ENCODE results near the gene APOL3.

DNA sequence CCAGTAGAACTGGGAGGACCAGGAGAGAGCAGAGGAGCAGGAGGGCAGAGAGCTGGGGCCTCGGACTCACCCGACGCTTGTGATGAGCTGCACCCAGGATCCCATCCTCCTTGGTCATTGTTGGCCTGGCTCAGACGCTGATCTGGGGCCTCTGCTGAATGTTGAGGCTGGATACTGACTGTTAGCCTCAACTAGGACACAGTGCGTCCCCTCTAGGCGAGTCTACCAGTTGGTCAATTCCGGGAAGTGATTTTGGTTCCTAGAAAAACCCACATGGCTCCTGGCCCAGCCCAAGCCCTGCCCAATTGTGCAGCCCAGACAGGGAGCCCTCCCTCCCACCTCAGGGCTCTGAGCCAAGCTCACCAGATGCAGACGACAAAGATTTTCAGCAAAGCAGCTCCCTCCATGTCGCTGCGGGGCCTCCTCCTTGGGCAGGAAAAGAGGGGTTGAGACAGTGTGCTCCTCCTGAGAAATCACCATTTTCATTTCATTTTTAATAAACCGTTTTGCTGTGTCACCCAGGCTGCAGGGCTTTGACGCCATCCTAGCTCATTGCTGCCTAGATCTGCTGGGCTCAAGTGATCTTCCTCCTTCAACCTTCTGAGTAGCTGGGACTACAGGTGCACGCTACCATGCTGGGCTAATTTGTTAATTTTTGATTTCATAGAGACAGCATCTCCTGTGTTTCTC is 41.2 kb upstream of the APOL3 start, which contains the start of gene APOL4:
- TF ChIP-seq, protein P1, sequence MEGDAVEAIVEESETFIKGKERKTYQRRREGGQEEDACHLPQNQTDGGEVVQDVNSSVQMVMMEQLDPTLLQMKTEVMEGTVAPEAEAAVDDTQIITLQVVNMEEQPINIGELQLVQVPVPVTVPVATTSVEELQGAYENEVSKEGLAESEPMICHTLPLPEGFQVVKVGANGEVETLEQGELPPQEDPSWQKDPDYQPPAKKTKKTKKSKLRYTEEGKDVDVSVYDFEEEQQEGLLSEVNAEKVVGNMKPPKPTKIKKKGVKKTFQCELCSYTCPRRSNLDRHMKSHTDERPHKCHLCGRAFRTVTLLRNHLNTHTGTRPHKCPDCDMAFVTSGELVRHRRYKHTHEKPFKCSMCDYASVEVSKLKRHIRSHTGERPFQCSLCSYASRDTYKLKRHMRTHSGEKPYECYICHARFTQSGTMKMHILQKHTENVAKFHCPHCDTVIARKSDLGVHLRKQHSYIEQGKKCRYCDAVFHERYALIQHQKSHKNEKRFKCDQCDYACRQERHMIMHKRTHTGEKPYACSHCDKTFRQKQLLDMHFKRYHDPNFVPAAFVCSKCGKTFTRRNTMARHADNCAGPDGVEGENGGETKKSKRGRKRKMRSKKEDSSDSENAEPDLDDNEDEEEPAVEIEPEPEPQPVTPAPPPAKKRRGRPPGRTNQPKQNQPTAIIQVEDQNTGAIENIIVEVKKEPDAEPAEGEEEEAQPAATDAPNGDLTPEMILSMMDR (IDR thresholded peaks at IDR 0.05; ENCODE audit: insufficient read depth, low read depth, low read length), result no peak
- TF ChIP-seq EZH2 (IDR thresholded peaks at IDR 0.05; ENCODE audit: insufficient read depth, low read length), result no peak
